Measurements from ENCODE around the gene CCDC170. TPM values are rescaled to one million over a fixed set of nuclear protein-coding genes. Genes with fewer than 3 reads are reported as not detected.

Gene CCDC170
- total and polyA plus RNA-seq, 9 of the 15 experiments (the other 6 are each of a cell fraction or from before 2014, with no cell fraction given), result 0.01 to 0.18 (median 0.05) TPM; not detected in 6

DNA sequence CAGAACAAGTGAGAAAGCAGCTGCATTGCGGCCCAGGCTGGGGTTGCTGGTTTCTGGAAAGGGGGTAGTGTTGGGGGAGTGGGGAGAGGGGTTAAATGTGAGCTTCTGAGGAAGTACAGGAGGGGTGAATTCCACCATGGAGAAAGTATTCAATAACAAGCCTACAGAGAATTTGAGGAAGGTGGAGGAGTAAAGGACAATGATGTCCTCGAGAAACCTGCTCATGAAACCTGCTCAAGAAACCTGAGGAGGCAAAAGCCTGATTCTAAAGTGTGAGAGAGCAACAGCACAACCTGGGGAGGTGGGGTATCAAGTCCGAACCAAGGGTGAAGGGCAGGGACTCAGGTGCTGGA lies 175.4 kb downstream of the CCDC170 start:
- intact Hi-C loops (cut with micrococcal nuclease) (no loop called here), in situ Hi-C loops (cut with MboI) (no loop called here)
- FAIRE-seq, result no peak
- ChIA-PET CTCF (ENCODE audit: low intra/inter-chr PET ratio) (no interaction called here), POLR2A (no interaction called here)
- 7% methylated on average over 2 of the region's 3 CpGs for WGBS (ENCODE audit: insufficient coverage, low coverage, missing lambda C conversion rate)
- H3K4me3 ChIP-seq, result no peak overlapping the region
- H3K27ac ChIP-seq (ENCODE audit: extremely low read depth, low read depth, low read length), result no peak overlapping the region
- no peaks in the 10 kb centered on the region for H3K9me3 ChIP-seq (replicated peaks; ENCODE audit: control insufficient read depth, insufficient read depth, low read depth, low read length)
- BruUV-seq (replicated peaks), result no TSS peak
- TF ChIP-seq RFX5 (IDR thresholded peaks at IDR 0.05; ENCODE audit: low read depth, low read length) (no peak), RNF2 (IDR thresholded peaks at IDR 0.05) (no peak), ZNF586 (CRISPR knock-in tag; conservative IDR thresholded peaks at IDR 0.05) (no peak), ZNF184 (CRISPR knock-in tag; IDR thresholded peaks at IDR 0.05) (no peak), ZNF316 (IDR thresholded peaks at IDR 0.05) (no peak), FOXP1 (CRISPR knock-in tag; IDR thresholded peaks at IDR 0.05) (no peak), SLC30A9 (CRISPR knock-in tag; IDR thresholded peaks at IDR 0.05) (no peak), CBFB (CRISPR knock-in tag; IDR thresholded peaks at IDR 0.05) (no peak), ELF2 (CRISPR knock-in tag; IDR thresholded peaks at IDR 0.05) (no peak)
- TF ChIP-seq, protein P1, sequence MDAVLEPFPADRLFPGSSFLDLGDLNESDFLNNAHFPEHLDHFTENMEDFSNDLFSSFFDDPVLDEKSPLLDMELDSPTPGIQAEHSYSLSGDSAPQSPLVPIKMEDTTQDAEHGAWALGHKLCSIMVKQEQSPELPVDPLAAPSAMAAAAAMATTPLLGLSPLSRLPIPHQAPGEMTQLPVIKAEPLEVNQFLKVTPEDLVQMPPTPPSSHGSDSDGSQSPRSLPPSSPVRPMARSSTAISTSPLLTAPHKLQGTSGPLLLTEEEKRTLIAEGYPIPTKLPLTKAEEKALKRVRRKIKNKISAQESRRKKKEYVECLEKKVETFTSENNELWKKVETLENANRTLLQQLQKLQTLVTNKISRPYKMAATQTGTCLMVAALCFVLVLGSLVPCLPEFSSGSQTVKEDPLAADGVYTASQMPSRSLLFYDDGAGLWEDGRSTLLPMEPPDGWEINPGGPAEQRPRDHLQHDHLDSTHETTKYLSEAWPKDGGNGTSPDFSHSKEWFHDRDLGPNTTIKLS (IDR thresholded peaks at IDR 0.05; ENCODE audit: borderline replicate concordance, low read depth), result no peak
- TF ChIP-seq, protein P2, sequence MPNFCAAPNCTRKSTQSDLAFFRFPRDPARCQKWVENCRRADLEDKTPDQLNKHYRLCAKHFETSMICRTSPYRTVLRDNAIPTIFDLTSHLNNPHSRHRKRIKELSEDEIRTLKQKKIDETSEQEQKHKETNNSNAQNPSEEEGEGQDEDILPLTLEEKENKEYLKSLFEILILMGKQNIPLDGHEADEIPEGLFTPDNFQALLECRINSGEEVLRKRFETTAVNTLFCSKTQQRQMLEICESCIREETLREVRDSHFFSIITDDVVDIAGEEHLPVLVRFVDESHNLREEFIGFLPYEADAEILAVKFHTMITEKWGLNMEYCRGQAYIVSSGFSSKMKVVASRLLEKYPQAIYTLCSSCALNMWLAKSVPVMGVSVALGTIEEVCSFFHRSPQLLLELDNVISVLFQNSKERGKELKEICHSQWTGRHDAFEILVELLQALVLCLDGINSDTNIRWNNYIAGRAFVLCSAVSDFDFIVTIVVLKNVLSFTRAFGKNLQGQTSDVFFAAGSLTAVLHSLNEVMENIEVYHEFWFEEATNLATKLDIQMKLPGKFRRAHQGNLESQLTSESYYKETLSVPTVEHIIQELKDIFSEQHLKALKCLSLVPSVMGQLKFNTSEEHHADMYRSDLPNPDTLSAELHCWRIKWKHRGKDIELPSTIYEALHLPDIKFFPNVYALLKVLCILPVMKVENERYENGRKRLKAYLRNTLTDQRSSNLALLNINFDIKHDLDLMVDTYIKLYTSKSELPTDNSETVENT (CRISPR knock-in tag; IDR thresholded peaks at IDR 0.05), result no peak
- TF ChIP-seq, protein P3, sequence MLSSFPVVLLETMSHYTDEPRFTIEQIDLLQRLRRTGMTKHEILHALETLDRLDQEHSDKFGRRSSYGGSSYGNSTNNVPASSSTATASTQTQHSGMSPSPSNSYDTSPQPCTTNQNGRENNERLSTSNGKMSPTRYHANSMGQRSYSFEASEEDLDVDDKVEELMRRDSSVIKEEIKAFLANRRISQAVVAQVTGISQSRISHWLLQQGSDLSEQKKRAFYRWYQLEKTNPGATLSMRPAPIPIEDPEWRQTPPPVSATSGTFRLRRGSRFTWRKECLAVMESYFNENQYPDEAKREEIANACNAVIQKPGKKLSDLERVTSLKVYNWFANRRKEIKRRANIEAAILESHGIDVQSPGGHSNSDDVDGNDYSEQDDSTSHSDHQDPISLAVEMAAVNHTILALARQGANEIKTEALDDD (IDR thresholded peaks at IDR 0.05), result no peak
- TF ChIP-seq, protein P4, sequence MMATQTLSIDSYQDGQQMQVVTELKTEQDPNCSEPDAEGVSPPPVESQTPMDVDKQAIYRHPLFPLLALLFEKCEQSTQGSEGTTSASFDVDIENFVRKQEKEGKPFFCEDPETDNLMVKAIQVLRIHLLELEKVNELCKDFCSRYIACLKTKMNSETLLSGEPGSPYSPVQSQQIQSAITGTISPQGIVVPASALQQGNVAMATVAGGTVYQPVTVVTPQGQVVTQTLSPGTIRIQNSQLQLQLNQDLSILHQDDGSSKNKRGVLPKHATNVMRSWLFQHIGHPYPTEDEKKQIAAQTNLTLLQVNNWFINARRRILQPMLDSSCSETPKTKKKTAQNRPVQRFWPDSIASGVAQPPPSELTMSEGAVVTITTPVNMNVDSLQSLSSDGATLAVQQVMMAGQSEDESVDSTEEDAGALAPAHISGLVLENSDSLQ (IDR thresholded peaks at IDR 0.05), result no peak
- TF ChIP-seq, protein P5, sequence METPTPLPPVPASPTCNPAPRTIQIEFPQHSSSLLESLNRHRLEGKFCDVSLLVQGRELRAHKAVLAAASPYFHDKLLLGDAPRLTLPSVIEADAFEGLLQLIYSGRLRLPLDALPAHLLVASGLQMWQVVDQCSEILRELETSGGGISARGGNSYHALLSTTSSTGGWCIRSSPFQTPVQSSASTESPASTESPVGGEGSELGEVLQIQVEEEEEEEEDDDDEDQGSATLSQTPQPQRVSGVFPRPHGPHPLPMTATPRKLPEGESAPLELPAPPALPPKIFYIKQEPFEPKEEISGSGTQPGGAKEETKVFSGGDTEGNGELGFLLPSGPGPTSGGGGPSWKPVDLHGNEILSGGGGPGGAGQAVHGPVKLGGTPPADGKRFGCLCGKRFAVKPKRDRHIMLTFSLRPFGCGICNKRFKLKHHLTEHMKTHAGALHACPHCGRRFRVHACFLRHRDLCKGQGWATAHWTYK (CRISPR knock-in tag; IDR thresholded peaks at IDR 0.05), result no peak
- TF ChIP-seq, protein P6, sequence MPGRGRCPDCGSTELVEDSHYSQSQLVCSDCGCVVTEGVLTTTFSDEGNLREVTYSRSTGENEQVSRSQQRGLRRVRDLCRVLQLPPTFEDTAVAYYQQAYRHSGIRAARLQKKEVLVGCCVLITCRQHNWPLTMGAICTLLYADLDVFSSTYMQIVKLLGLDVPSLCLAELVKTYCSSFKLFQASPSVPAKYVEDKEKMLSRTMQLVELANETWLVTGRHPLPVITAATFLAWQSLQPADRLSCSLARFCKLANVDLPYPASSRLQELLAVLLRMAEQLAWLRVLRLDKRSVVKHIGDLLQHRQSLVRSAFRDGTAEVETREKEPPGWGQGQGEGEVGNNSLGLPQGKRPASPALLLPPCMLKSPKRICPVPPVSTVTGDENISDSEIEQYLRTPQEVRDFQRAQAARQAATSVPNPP (IDR thresholded peaks at IDR 0.05; ENCODE audit: borderline replicate concordance, insufficient read depth, insufficient read length), result no peak
- TF ChIP-seq, protein P7, sequence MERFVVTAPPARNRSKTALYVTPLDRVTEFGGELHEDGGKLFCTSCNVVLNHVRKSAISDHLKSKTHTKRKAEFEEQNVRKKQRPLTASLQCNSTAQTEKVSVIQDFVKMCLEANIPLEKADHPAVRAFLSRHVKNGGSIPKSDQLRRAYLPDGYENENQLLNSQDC (CRISPR knock-in tag; IDR thresholded peaks at IDR 0.05), result no peak
- H3K4me2 ChIP-seq (ENCODE audit: insufficient read depth, low read length), result no peak overlapping the region
- H3K4me1 ChIP-seq (replicated peaks in 1 of 2; ENCODE audit: control insufficient read depth in 2 of 2, insufficient read depth in 2 of 2, low read length in 2 of 2), result no peaks in the 10 kb centered on the region
- ATAC-seq, result no peak
- H3K79me2 ChIP-seq (ENCODE audit: control insufficient read depth, insufficient read depth, low read length), result no peaks in the 10 kb centered on the region
- H3K9ac ChIP-seq (ENCODE audit: insufficient read depth in 1 of 2, low read depth in 2 of 2, low read length in 2 of 2), result no peak overlapping the region
- no peaks in the 10 kb centered on the region for H3K36me3 ChIP-seq (ENCODE audit: control insufficient read depth, insufficient read depth, low read length)
- no peaks in the 10 kb centered on the region for H4K20me1 ChIP-seq (replicated peaks; ENCODE audit: control insufficient read depth, insufficient read depth, low read length)
- no peak overlapping the region for H2AFZ ChIP-seq (ENCODE audit: low read depth, low read length)
- peaks cover 0 to 8% of the 10 kb centered on the region in 2 experiments; a peak in 1 of 5 replicates for H3K27me3 ChIP-seq (ENCODE audit: control insufficient read depth in 2 of 2, insufficient read depth in 2 of 2, low read length in 2 of 2)
- no peaks in the 10 kb centered on the region for H3K9me1 ChIP-seq (ENCODE audit: control insufficient read depth, insufficient read depth, low read length)
- DNase-seq (ENCODE audit: extremely low read depth in 1 of 4, low spot score in 3 of 4), result no peak
